ENCODE data around the gene OR4C45. TPM values are rescaled to one million over a fixed set of nuclear protein-coding genes. Genes with fewer than 3 reads are reported as not detected.

The OR4C45 gene
- total and polyA plus RNA-seq, 9 of the 15 experiments (the other 6 are each of a cell fraction or from before 2014, with no cell fraction given): not detected

DNA sequence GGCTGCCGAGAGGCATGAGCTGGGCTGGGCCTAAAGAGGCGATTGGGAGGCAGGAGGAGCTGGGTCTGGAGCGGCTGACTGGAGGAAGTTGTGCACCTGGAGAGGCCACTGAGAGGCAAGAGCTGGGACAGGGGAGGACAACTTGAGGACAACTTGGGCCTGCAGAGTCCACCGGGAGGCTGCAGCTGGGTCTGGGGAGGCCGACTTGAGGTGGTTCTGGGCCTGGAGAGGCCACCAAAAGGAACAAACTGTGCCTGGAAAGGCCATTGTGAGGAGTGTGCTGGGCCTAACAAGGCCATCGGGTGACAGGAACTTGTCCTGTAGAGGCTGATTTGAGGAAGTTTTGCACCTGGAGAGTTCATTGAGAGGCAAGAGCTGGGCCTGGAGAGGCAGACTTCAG lies 41.5 kb downstream of the OR4C45 start:
- Histone ChIP-seq H3K79me2 (ENCODE audit: control insufficient read depth, insufficient read depth, low read length) (no peaks in the 10 kb centered on the region), H3K27me3 (ENCODE audit: control insufficient read depth in 2 of 2, insufficient read depth in 2 of 2, low read length in 2 of 2) (no peaks in the 10 kb centered on the region), H3K9me1 (ENCODE audit: control insufficient read depth, insufficient read depth, low read length) (no peaks in the 10 kb centered on the region), H3K4me2 (ENCODE audit: insufficient read depth, low read length) (no peak overlapping the region), H3K27ac (ENCODE audit: extremely low read depth, low read depth, low read length) (no peak overlapping the region), H3K36me3 (ENCODE audit: control insufficient read depth, insufficient read depth, low read length) (no peaks in the 10 kb centered on the region), H4K20me1 (replicated peaks; ENCODE audit: control insufficient read depth, insufficient read depth, low read length) (no peaks in the 10 kb centered on the region), H3K9me3 (replicated peaks; ENCODE audit: control insufficient read depth, insufficient read depth, low read depth, low read length) (no peaks in the 10 kb centered on the region; the same call in 1 of the 2 replicates), H3K4me1 (replicated peaks in 1 of 2; ENCODE audit: control insufficient read depth in 2 of 2, insufficient read depth in 2 of 2, low read length in 2 of 2) (no peaks in the 10 kb centered on the region), H3K9ac (ENCODE audit: insufficient read depth in 1 of 2, low read depth in 2 of 2, low read length in 2 of 2) (no peak overlapping the region), H2AFZ (ENCODE audit: low read depth, low read length) (no peak overlapping the region), H3K4me3 (no peak overlapping the region)
- no peak for TF ChIP-seq MCM7 (IDR thresholded peaks at IDR 0.05)
- no peak for TF ChIP-seq KDM4B (IDR thresholded peaks at IDR 0.05; ENCODE audit: borderline replicate concordance in 2 of 2, low read depth in 1 of 2)
- ATAC-seq (no peak), DNase-seq (ENCODE audit: extremely low read depth in 1 of 4, low spot score in 3 of 4) (no peak), FAIRE-seq (no peak)
- ChIA-PET POLR2A (interaction anchor here (0.6 kb wide), 1 partner anchor 156 kb away, joined by 3 read pairs; no protein-coding TSS in a partner anchor), CTCF (ENCODE audit: low intra/inter-chr PET ratio) (no interaction called here)
- in situ Hi-C loops (cut with MboI): no loop called here
- intact Hi-C loops (cut with micrococcal nuclease): no loop called here
- WGBS (ENCODE audit: insufficient coverage, low coverage, missing lambda C conversion rate): 0% methylated on average over 6 of the region's 6 CpGs
- no TSS peak for BruUV-seq (replicated peaks)

DNA sequence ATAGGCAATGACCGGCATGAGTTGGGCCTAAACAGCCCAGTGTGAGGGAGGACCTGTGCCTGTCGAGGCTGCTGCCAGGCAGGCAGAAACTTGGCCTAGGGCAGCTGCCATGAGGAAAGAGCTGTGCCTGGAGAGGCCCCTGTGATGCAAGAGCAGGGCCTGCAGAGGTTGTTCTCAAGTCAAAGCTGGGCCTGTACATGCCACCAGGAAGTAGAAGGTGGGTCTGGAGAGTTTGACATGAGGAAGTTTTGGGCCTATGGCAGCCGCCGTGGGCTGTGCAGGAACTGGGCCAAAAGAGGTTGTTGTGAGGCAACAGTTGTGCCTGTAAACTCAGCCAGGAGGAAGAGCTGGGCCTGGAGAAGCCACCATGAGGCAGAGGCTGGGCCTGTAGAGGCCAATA lies 43.2 kb downstream of the OR4C45 start:
- H3K27me3 ChIP-seq (ENCODE audit: control insufficient read depth in 2 of 2, insufficient read depth in 2 of 2, low read length in 2 of 2): no peaks in the 10 kb centered on the region
- BruUV-seq (replicated peaks): no TSS peak
- no peak overlapping the region for H3K4me2 ChIP-seq (ENCODE audit: insufficient read depth, low read length)
- no peak for ATAC-seq
- no peaks in the 10 kb centered on the region for H3K4me1 ChIP-seq (replicated peaks in 1 of 2; ENCODE audit: control insufficient read depth in 2 of 2, insufficient read depth in 2 of 2, low read length in 2 of 2)
- H3K9ac ChIP-seq (ENCODE audit: insufficient read depth in 1 of 2, low read depth in 2 of 2, low read length in 2 of 2): no peak overlapping the region
- H3K4me3 ChIP-seq: no peak overlapping the region
- ChIA-PET POLR2A (no interaction called here), CTCF (ENCODE audit: low intra/inter-chr PET ratio) (no interaction called here)
- H4K20me1 ChIP-seq (replicated peaks; ENCODE audit: control insufficient read depth, insufficient read depth, low read length): no peaks in the 10 kb centered on the region
- in situ Hi-C loops (cut with MboI) (no loop called here), intact Hi-C loops (cut with micrococcal nuclease) (no loop called here)
- H3K27ac ChIP-seq (ENCODE audit: extremely low read depth, low read depth, low read length): no peak overlapping the region
- WGBS (ENCODE audit: insufficient coverage, low coverage, missing lambda C conversion rate): 11% methylated on average over 4 of the region's 4 CpGs
- H3K9me3 ChIP-seq (replicated peaks; ENCODE audit: control insufficient read depth, insufficient read depth, low read depth, low read length): no peaks in the 10 kb centered on the region; the same call in 1 of the 2 replicates
- H3K9me1 ChIP-seq (ENCODE audit: control insufficient read depth, insufficient read depth, low read length): no peaks in the 10 kb centered on the region
- no peak overlapping the region for H2AFZ ChIP-seq (ENCODE audit: low read depth, low read length)
- FAIRE-seq: no peak
- H3K36me3 ChIP-seq (ENCODE audit: control insufficient read depth, insufficient read depth, low read length): no peaks in the 10 kb centered on the region
- no peaks in the 10 kb centered on the region for H3K79me2 ChIP-seq (ENCODE audit: control insufficient read depth, insufficient read depth, low read length)
- no peak for DNase-seq (ENCODE audit: extremely low read depth in 1 of 4, low spot score in 3 of 4)
- no peak for TF ChIP-seq NFXL1 (CRISPR knock-in tag; IDR thresholded peaks at IDR 0.05)
- TF ChIP-seq MCM5 (IDR thresholded peaks at IDR 0.05; ENCODE audit: low read depth): no peak
- TF ChIP-seq EP400 (IDR thresholded peaks at IDR 0.05): no peak
- TF ChIP-seq TARDBP (IDR thresholded peaks at IDR 0.05): no peak
- TF ChIP-seq AFF1 (IDR thresholded peaks at IDR 0.05; ENCODE audit: low read depth in 1 of 2, partially characterized antibody in 2 of 2): no peak
- TF ChIP-seq ZNF133 (CRISPR knock-in tag; IDR thresholded peaks at IDR 0.05): no peak
- TF ChIP-seq, protein P1, sequence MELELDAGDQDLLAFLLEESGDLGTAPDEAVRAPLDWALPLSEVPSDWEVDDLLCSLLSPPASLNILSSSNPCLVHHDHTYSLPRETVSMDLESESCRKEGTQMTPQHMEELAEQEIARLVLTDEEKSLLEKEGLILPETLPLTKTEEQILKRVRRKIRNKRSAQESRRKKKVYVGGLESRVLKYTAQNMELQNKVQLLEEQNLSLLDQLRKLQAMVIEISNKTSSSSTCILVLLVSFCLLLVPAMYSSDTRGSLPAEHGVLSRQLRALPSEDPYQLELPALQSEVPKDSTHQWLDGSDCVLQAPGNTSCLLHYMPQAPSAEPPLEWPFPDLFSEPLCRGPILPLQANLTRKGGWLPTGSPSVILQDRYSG (tag; conservative IDR thresholded peaks at IDR 0.05; ENCODE audit: low read depth): no peak
- TF ChIP-seq RBFOX2 (IDR thresholded peaks at IDR 0.05; ENCODE audit: low read depth, low read length): no peak

Data from K562 (cell line).